HG02571 (cell line): ENCODE results near the gene KLHL40.

Experiments used
- ATAC-seq: cut with Tn5 transposase; IDR thresholded peaks from one replicate; pipeline ENCODE4 v1.9.1; 2021; ENCODE audit warnings: mild to moderate bottlenecking, moderate library complexity; ENCODE audit not compliant: unreplicated experiment

KLHL40 gene

GRCh38 chr3:42688487-42689420 is 3.4 kb downstream of the KLHL40 start:
- ATAC-seq: no peak

GRCh38 chr3:42689421-42690014 is 4.2 kb downstream of the KLHL40 start:
- ATAC-seq: no peak

GRCh38 chr3:42690191-42690590 is 4.9 kb downstream of the KLHL40 start:
- ATAC-seq: no peak

- no peak for ATAC-seq
Observed at GRCh38 chr3:42690766-42691680, 5.7 kb downstream of the KLHL40 start.

GRCh38 chr3:42691816-42692666 is 6.7 kb downstream of the KLHL40 start:
- no peak for ATAC-seq

GRCh38 chr3:42692667-42693529 is 7.6 kb downstream of the KLHL40 start:
- no peak for ATAC-seq

- ATAC-seq: no peak
Observed at GRCh38 chr3:42693530-42693930, 8.2 kb downstream of the KLHL40 start.

- no peak for ATAC-seq
Observed at GRCh38 chr3:42694366-42694765, 9.0 kb downstream of the KLHL40 start.

GRCh38 chr3:42696356-42697288 is 11.3 kb downstream of the KLHL40 start:
- no peak for ATAC-seq

GRCh38 chr3:42697289-42698051 is 12.1 kb downstream of the KLHL40 start:
- ATAC-seq: no peak

- ATAC-seq: no peak
Observed at GRCh38 chr3:42698216-42698910, 13.0 kb downstream of the KLHL40 start.

GRCh38 chr3:42698911-42699230 is 13.5 kb downstream of the KLHL40 start:
- ATAC-seq: no peak

GRCh38 chr3:42699511-42699971 is 14.2 kb downstream of the KLHL40 start:
- ATAC-seq: no peak

GRCh38 chr3:42700366-42701288 is 15.3 kb downstream of the KLHL40 start:
- no peak for ATAC-seq

- no peak for ATAC-seq
Observed at GRCh38 chr3:42701371-42702065, 16.2 kb downstream of the KLHL40 start.
